Measurements from ENCODE around the gene MFSD8. TPM values are rescaled to one million over a fixed set of nuclear protein-coding genes. Genes with fewer than 3 reads are reported as not detected.

MFSD8 gene
- total RNA-seq, 1 experiment from 2014 or later: 27.9 TPM

DNA sequence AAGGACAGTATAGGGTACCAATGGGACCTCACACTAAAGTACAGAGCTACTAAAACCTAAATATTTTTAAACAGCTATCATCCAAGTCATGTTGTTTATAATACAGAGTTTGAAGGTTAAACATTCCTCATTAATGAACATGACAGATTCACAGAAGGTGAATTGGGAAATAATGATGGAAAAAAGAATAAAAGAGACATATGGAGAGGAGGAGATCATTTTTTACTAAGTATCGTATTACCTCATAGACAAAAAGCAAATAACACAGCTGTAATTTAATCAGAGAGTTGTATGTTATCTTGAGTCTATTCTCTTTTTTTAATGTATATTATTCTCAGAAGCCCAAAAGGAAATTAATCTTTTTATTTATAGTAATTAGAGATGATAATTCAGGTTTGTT, 76.4 kb downstream of the MFSD8 start:
- intact Hi-C loops (cut with micrococcal nuclease; ENCODE audit: unreplicated experiment): no loop called here
- Mint-ChIP-seq H3K4me3 (ENCODE audit: unreplicated experiment) (no peak overlapping the region), H3K4me1 (ENCODE audit: low read depth, unreplicated experiment) (no peaks in the 10 kb centered on the region), H3K27me3 (ENCODE audit: insufficient read depth, unreplicated experiment) (no peaks in the 10 kb centered on the region), H3K36me3 (ENCODE audit: insufficient read depth, unreplicated experiment) (peaks cover 57% of the 10 kb centered on the region), H3K27ac (ENCODE audit: unreplicated experiment) (no peak overlapping the region), H3K9me3 (ENCODE audit: unreplicated experiment) (no peaks in the 10 kb centered on the region)
- no peak for DNase-seq
- Histone ChIP-seq H3K9me3 (no peaks in the 10 kb centered on the region), H3K4me1 (no peaks in the 10 kb centered on the region), H3K4me3 (ENCODE audit: low read depth, low read length) (no peak overlapping the region), H3K36me3 (ENCODE audit: control insufficient read depth, insufficient read depth, low read length) (no peaks in the 10 kb centered on the region; the same call in 1 of the 2 replicates), H3K27me3 (replicated peaks; ENCODE audit: control insufficient read depth, insufficient read depth, low read length) (no peaks in the 10 kb centered on the region)
- CTCF ChIA-PET: no interaction called here
- POLR2A ChIA-PET: no interaction called here
- TF ChIP-seq, protein P1, sequence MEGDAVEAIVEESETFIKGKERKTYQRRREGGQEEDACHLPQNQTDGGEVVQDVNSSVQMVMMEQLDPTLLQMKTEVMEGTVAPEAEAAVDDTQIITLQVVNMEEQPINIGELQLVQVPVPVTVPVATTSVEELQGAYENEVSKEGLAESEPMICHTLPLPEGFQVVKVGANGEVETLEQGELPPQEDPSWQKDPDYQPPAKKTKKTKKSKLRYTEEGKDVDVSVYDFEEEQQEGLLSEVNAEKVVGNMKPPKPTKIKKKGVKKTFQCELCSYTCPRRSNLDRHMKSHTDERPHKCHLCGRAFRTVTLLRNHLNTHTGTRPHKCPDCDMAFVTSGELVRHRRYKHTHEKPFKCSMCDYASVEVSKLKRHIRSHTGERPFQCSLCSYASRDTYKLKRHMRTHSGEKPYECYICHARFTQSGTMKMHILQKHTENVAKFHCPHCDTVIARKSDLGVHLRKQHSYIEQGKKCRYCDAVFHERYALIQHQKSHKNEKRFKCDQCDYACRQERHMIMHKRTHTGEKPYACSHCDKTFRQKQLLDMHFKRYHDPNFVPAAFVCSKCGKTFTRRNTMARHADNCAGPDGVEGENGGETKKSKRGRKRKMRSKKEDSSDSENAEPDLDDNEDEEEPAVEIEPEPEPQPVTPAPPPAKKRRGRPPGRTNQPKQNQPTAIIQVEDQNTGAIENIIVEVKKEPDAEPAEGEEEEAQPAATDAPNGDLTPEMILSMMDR (IDR thresholded peaks at IDR 0.05; ENCODE audit: insufficient read depth in 1 of 2, low read depth in 1 of 2, low read length in 1 of 2, severe bottlenecking in 1 of 2, unreplicated experiment in 1 of 2): no peak
- BruUV-seq (replicated peaks): no TSS peak

DNA sequence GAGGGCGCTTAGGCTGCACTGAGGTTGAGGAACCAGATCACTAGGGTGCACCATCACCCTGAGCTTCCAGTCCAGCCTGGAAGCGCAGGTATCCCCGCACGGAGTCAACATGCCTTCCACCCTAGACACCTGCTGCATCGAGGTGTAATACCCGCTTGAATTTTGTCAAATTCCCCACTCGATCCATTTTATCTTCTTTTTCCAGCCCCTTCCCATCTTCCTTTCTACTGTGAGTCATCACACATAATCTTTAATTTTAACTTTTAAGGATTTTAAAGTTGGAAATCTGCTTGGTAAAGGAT, 83.5 kb downstream of the MFSD8 start:
- intact Hi-C loops (cut with micrococcal nuclease; ENCODE audit: unreplicated experiment): loop anchor here (1.0 to 5.0 kb wide), 4 partner anchors 84 to 406 kb away; partner anchors contain the start of genes ABHD18, HSPA4L, LARP1B and MFSD8

DNA sequence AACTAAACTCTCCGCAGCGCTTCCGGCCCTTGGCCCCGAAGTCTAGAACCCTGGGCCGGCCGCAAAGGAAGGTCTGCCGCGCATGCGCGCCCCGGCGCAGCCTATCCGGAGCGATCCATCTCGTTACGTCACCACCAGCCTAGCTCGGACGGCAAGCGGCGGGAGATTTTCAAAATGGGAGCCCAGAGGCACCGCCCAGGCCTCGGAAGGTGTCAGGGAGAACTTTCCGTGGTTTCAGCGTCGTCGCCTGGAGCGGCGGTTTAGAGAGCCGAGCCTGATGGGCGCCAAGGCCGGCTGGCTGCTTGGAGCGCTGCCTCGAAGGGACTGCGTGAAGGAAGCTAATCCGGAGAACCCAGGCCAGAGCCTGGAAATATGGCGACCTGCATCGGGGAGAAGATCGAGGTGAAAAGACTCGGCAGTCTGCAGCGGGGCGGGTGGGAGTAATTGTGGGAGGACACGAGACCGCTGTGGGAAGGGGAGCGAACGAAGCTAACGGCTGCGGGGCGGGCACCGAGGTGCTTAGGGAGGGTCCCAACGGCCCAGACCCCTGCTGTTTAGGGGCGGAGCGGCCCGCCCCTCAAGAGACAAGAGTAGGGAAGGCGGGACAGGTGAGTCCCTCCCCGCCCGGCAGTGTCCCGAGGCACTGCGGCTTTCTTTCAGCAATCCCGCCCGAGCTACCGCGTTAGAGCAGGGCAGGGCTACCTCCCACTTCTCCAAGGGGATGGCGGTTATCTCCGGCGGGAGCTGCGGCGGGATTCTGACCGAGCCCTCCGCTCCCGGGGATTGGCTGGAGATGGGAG, 84.0 kb downstream of the MFSD8 start, which contains the start of gene PLK4:
Gene PLK4, plus strand, starts transcription at position 131 of the 800 bp plus-strand sequence. Its CDS starts 242 bp downstream, at position 373.
- intact Hi-C loops (cut with micrococcal nuclease; ENCODE audit: unreplicated experiment): loop anchor here (1.0 to 5.0 kb wide), 4 partner anchors 84 to 406 kb away; partner anchors contain the start of genes ABHD18, HSPA4L, LARP1B and MFSD8
- Mint-ChIP-seq H3K4me3 (ENCODE audit: unreplicated experiment) (peak within 1 kb of the TSS; percentile 93), H3K27ac (ENCODE audit: unreplicated experiment) (peak within 1 kb of the TSS; percentile 99), H3K9me3 (ENCODE audit: unreplicated experiment) (no peaks in the 10 kb centered on the region), H3K36me3 (ENCODE audit: insufficient read depth, unreplicated experiment) (peaks cover 40% of the 10 kb centered on the region), H3K4me1 (ENCODE audit: low read depth, unreplicated experiment) (no peaks in the 10 kb centered on the region), H3K27me3 (ENCODE audit: insufficient read depth, unreplicated experiment) (no peaks in the 10 kb centered on the region)
- no peaks in the 10 kb centered on the region; the same call in 1 of the 2 replicates for H3K36me3 ChIP-seq (ENCODE audit: control insufficient read depth, insufficient read depth, low read length)
- H3K4me1 ChIP-seq: no peaks in the 10 kb centered on the region; the same call in none of the 2 replicates
- H3K9me3 ChIP-seq: no peaks in the 10 kb centered on the region
- no TSS peak for BruUV-seq (replicated peaks)
- POLR2A ChIA-PET: interaction anchor here (0.6 to 1.7 kb wide), 4 partner anchors 84 to 673 kb away, joined by 3 to 24 read pairs (median 10); partner anchors contain the start of genes ABHD18, HSPA4L, LARP1B and MFSD8
- H3K4me3 ChIP-seq (ENCODE audit: low read depth, low read length): peak within 1 kb of the TSS; percentile 97
- CTCF ChIA-PET: interaction anchor here (0.8 to 1.3 kb wide), 4 partner anchors 85 to 106 kb away, joined by 3 to 5 read pairs (median 3); partner anchors contain the start of genes ABHD18 and HSPA4L
- H3K27me3 ChIP-seq (replicated peaks; ENCODE audit: control insufficient read depth, insufficient read depth, low read length): no peaks in the 10 kb centered on the region
- DNase-seq: peak; percentile 96
- TF ChIP-seq, protein P1 (IDR thresholded peaks at IDR 0.05; ENCODE audit: insufficient read depth in 1 of 2, low read depth in 1 of 2, low read length in 1 of 2, severe bottlenecking in 1 of 2, unreplicated experiment in 1 of 2): no peak

More for the DNA sequence above, 83.5 kb downstream of the MFSD8 start:
- Histone ChIP-seq H3K27me3 (replicated peaks; ENCODE audit: control insufficient read depth, insufficient read depth, low read length) (no peaks in the 10 kb centered on the region), H3K4me3 (ENCODE audit: low read depth, low read length) (peak overlapping the region; percentile 97), H3K36me3 (ENCODE audit: control insufficient read depth, insufficient read depth, low read length) (no peaks in the 10 kb centered on the region; the same call in 1 of the 2 replicates), H3K9me3 (no peaks in the 10 kb centered on the region), H3K4me1 (no peaks in the 10 kb centered on the region; the same call in 1 of the 2 replicates)
- peak overlapping the region; percentile 99 for H3K27ac Mint-ChIP-seq (ENCODE audit: unreplicated experiment)
- H3K4me1 Mint-ChIP-seq (ENCODE audit: low read depth, unreplicated experiment): no peaks in the 10 kb centered on the region
- no peak for DNase-seq
- H3K27me3 Mint-ChIP-seq (ENCODE audit: insufficient read depth, unreplicated experiment): no peaks in the 10 kb centered on the region
- no TSS peak for BruUV-seq (replicated peaks)
- POLR2A ChIA-PET: interaction anchor here (0.6 to 1.7 kb wide), 4 partner anchors 84 to 672 kb away, joined by 3 to 24 read pairs (median 10); partner anchors contain the start of genes ABHD18, HSPA4L, LARP1B and MFSD8
- peaks cover 40% of the 10 kb centered on the region for H3K36me3 Mint-ChIP-seq (ENCODE audit: insufficient read depth, unreplicated experiment)
- TF ChIP-seq, protein P1 (IDR thresholded peaks at IDR 0.05; ENCODE audit: insufficient read depth in 1 of 2, low read depth in 1 of 2, low read length in 1 of 2, severe bottlenecking in 1 of 2, unreplicated experiment in 1 of 2): peak in 1 of 2 experiments; percentile 7
- H3K9me3 Mint-ChIP-seq (ENCODE audit: unreplicated experiment): no peaks in the 10 kb centered on the region
- CTCF ChIA-PET: interaction anchor here (0.8 to 1.3 kb wide), 4 partner anchors 84 to 105 kb away, joined by 3 to 5 read pairs (median 3); partner anchors contain the start of genes ABHD18 and HSPA4L
- H3K4me3 Mint-ChIP-seq (ENCODE audit: unreplicated experiment): peak overlapping the region; percentile 93
